Thyroid gland (tissue), 4 donors: ENCODE measurements around the gene CLEC11A. TPM values are rescaled to one million over a fixed set of nuclear protein-coding genes. Genes with fewer than 3 reads are reported as not detected.

Experiments
- DNase-seq, 2 donors: peaks; one replicate each; pipeline ENCODE4 v3.0.0-alpha.2; 2019
- H3K27ac ChIP-seq, 3 donors: fragments of 200-600 bp; sonication (generic); 1 replicate in 2 of 3; 2 replicates in 1 of 3; pipeline ENCODE4 v1.5.1; 2016 to 2019; ENCODE audit warnings: mild to moderate bottlenecking in 1 of 3, moderate library complexity in 1 of 3
- H3K27me3 ChIP-seq: fragments of 200-600 bp; sonication (generic); one replicate; pipeline ENCODE4 v1.5.1; 2019
- H3K36me3 ChIP-seq, 2 donors: fragments of 200-600 bp; sonication (generic); one replicate each; pipeline ENCODE4 v1.5.1; 2016 to 2019
- H3K4me1 ChIP-seq, 2 donors: fragments of 200-600 bp; sonication (generic); one replicate each; pipeline ENCODE4 v1.5.1; 2017 to 2019
- H3K4me3 ChIP-seq, 3 donors: fragments of 200-600 bp; sonication (generic); replicated peaks in 1 of 3; 1 replicate in 2 of 3; 2 replicates in 1 of 3; pipeline ENCODE4 v1.5.1; 2016; ENCODE audit warnings: mild to moderate bottlenecking in 1 of 3
- H3K9me3 ChIP-seq: fragments of 200-600 bp; sonication (generic); one replicate; pipeline ENCODE4 v1.5.1; 2017
- CTCF ChIP-seq, 6 experiments: fragments of 200-600 bp in 3 of 6; fragments of 450-650 bp in 3 of 6; sonication (generic) in 3 of 6; IDR thresholded peaks; one replicate each; pipeline ENCODE4 v1.5.1; 2016 to 2019; ENCODE audit warnings: antibody characterized with exemption in 6 of 6, mild to moderate bottlenecking in 2 of 6, inconsistent platforms in 1 of 6, moderate library complexity in 1 of 6
- POLR2A ChIP-seq, 2 donors: fragments of 450-650 bp; IDR thresholded peaks; one replicate each; pipeline ENCODE4 v1.6.1; 2017; ENCODE audit warnings: antibody characterized with exemption in 2 of 2, mild to moderate bottlenecking in 2 of 2, moderate library complexity in 1 of 2
- WGBS, 2 donors: methylation state at CpG; one replicate each; pipeline ENCODE4 v1.1.5; 2017; 5-methylcytosine and 5-hydroxymethylcytosine counted together
- intact Hi-C: fragments of 100-400 bp; cut with DNase I; formaldehyde crosslinking; loops from one replicate; pipeline ENCODE4 v1.15.1; 2023
- total RNA-seq, 4 donors: library from RNA; depleted of rRNA; stranded (reverse); fragments of >200 nt; gene quantifications; one replicate each; pipeline ENCODE4 v1.2.3, GENCODE V29; 2016

Gene CLEC11A
- total RNA-seq, 4 donors from 2014 or later = 5.0 to 16.0 (median 8.9) TPM

GRCh38 chr19:50697414-50698124 lies 25.6 kb upstream of the CLEC11A start:
- Histone ChIP-seq H3K9me3 (no peaks in the 10 kb centered on the region), H3K36me3 (no peaks in the 10 kb centered on the region), H3K4me1 (no peaks in the 10 kb centered on the region), H3K27ac (no peak overlapping the region), H3K4me3 (no peak overlapping the region), H3K27me3 (peaks cover 5% of the 10 kb centered on the region)
- DNase-seq = no peak
- 63 to 74% methylated on average over 13 of the region's 13 CpGs for WGBS, 2 donors
- no peak for TF ChIP-seq POLR2A (IDR thresholded peaks at IDR 0.05)
- TF ChIP-seq CTCF (IDR thresholded peaks at IDR 0.05) = no peak
- intact Hi-C loops = no loop called here

GRCh38 chr19:50701367-50701985 lies 21.7 kb upstream of the CLEC11A start:
- Histone ChIP-seq H3K27me3 (no peaks in the 10 kb centered on the region), H3K4me1 (no peaks in the 10 kb centered on the region), H3K9me3 (no peaks in the 10 kb centered on the region), H3K4me3 (no peak overlapping the region), H3K27ac (no peak overlapping the region), H3K36me3 (no peaks in the 10 kb centered on the region)
- intact Hi-C loops = no loop called here
- TF ChIP-seq POLR2A (IDR thresholded peaks at IDR 0.05) (no peak), CTCF (IDR thresholded peaks at IDR 0.05) (no peak)
- no peak for DNase-seq
- 90 to 91% methylated on average over 13 of the region's 13 CpGs for WGBS, 2 donors

GRCh38 chr19:50702158-50702870 lies 20.9 kb upstream of the CLEC11A start:
- Histone ChIP-seq H3K36me3 (no peaks in the 10 kb centered on the region), H3K4me3 (no peak overlapping the region), H3K9me3 (no peaks in the 10 kb centered on the region), H3K27me3 (no peaks in the 10 kb centered on the region), H3K4me1 (no peaks in the 10 kb centered on the region), H3K27ac (no peak overlapping the region)
- no peak for TF ChIP-seq CTCF (IDR thresholded peaks at IDR 0.05)
- no peak for TF ChIP-seq POLR2A (IDR thresholded peaks at IDR 0.05)
- intact Hi-C loops = no loop called here
- DNase-seq = no peak
- whole genome bisulfite sequencing, 2 donors = 28 to 44% methylated on average over 14 to 17 of the region's 23 CpGs

- Histone ChIP-seq H3K27me3 (no peaks in the 10 kb centered on the region), H3K27ac (no peak overlapping the region), H3K9me3 (no peaks in the 10 kb centered on the region), H3K4me3 (no peak overlapping the region), H3K4me1 (no peaks in the 10 kb centered on the region), H3K36me3 (no peaks in the 10 kb centered on the region)
- intact Hi-C loops = no loop called here
- 45 to 50% methylated on average over 32 to 34 of the region's 47 CpGs for WGBS, 2 donors
- no peak for TF ChIP-seq POLR2A (IDR thresholded peaks at IDR 0.05)
- TF ChIP-seq CTCF (IDR thresholded peaks at IDR 0.05) = no peak
- DNase-seq = no peak
These were observed 20.0 kb upstream of the CLEC11A start for GRCh38 chr19:50702871-50703829.
